H1 (cell line): Measurements from ENCODE around the gene PLEKHG4. TPM values are rescaled to one million over a fixed set of nuclear protein-coding genes. Genes with fewer than 3 reads are reported as not detected.

Experiments used
- ASH2L ChIP-seq: fragments of 200-600, 300-600 bp; sonication (generic); IDR thresholded peaks from one replicate; pipeline ENCODE4 v1.7.1; 2017; ENCODE audit warnings: low read length
- BACH1 ChIP-seq: IDR thresholded peaks from 2 replicates; pipeline ENCODE4 v1.6.1; 2012; ENCODE audit warnings: low read length, improper control_type of control experiment
- BRCA1 ChIP-seq: IDR thresholded peaks from 2 replicates; pipeline ENCODE4 v1.6.1; 2012; ENCODE audit warnings: low read depth, low read length, improper control_type of control experiment
- EGR1 ChIP-seq: IDR thresholded peaks from 2 replicates; pipeline ENCODE4 v1.6.1; 2011; ENCODE audit warnings: low read depth, low read length, borderline replicate concordance
- MAFK ChIP-seq: IDR thresholded peaks from 2 replicates; pipeline ENCODE4 v1.6.1; 2012; ENCODE audit warnings: low read depth, mild to moderate bottlenecking, improper control_type of control experiment, low read length
- POLR2A ChIP-seq, 2 experiments: IDR thresholded peaks; 1 replicate in 1 of 2; 2 replicates in 1 of 2; pipeline ENCODE4 v1.6.1; 2011; ENCODE audit warnings: low read depth in 2 of 2, low read length in 2 of 2, mild to moderate bottlenecking in 2 of 2; ENCODE audit errors: control extremely low read depth in 1 of 2
- RFX5 ChIP-seq: IDR thresholded peaks from 2 replicates; pipeline ENCODE4 v1.6.1; 2011; ENCODE audit warnings: low read depth, low read length, improper control_type of control experiment, borderline replicate concordance
- SRF ChIP-seq: IDR thresholded peaks from 2 replicates; pipeline ENCODE4 v1.6.1; 2011; ENCODE audit warnings: mild to moderate bottlenecking, low read depth, low read length, moderate library complexity
- polyA plus RNA-seq, 7 experiments: library from polyadenylated mRNA; depleted of rRNA in 3 of 7; stranded (reverse) in 5 of 7; unstranded in 2 of 7; fragments of >200 nt in 5 of 7; fragments of 200-250 nt in 2 of 7; gene quantifications; 1 replicate in 5 of 7; 2 replicates in 1 of 7; 4 replicates in 1 of 7; pipeline versions ENCODE4 v1.2.1 to v1.2.3, GENCODE V29; 2011 to 2013; ENCODE audit warnings: missing spikeins in 2 of 7, mixed read lengths in 2 of 7
- total RNA-seq: library from RNA; stranded (reverse); fragmentation: NEBNext Ultra II Directional; extraction: Animal tissue kit (Norgen Biotek cat#: 25700); gene quantifications from 2 replicates; pipeline ENCODE4 v1.2.1, GENCODE V29; 2021
- TF ChIP-seq, protein P1 (sequence below): IDR thresholded peaks from 2 replicates; pipeline ENCODE4 v1.6.1; 2012; ENCODE audit warnings: low read length, inconsistent platforms

The PLEKHG4 gene
- total and polyA plus RNA-seq, 2 of the 8 experiments (the other 6 are each of a cell fraction or from before 2014, with no cell fraction given) = 7.7 to 11.1 TPM

DNA sequence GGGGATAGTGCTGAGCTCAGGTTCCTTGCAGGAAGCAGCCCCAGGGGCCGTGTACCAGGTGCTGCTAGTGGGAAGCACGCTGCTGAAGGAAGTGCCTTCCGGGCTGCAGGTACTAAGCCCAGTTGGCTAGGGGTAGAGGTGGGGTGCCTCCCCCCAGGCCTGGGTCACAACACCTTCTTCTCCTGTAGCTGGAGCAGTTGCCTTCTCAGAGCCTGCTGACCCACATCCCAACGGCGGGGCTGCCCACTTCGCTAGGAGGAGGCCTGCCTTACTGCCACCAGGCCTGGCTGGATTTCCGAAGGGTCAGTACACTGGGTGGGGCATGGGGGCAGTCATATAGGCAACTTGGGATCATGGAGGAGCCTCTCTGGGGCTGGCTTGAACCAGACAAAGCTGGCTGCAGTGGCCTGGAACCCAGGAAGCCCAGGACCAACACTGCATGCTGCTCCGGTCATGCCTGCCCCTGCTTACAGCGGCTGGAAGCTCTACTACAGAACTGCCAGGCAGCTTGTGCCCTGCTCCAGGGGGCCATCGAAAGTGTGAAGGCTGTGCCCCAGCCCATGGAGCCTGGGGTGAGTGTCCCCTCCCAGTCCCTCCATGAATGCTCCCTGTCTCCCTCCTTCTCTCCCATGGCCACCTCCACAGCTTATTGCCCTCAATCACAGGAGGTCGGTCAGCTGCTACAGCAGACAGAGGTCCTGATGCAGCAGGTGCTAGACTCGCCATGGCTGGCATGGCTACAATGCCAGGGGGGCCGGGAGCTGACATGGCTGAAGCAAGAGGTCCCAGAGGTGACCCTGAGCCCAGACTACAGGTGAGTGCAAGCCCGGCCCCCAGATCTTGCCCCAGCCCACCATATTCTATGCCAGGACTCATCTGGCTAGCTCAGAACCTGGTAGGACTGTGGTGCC, 2.5 kb downstream of the PLEKHG4 start (continued):
- no peak for TF ChIP-seq MAFK
- TF ChIP-seq EGR1 = no peak
- TF ChIP-seq SRF = no peak
- TF ChIP-seq POLR2A (IDR thresholded peaks at IDR 0.05; ENCODE audit: control extremely low read depth in 1 of 2, low read depth in 2 of 2, low read length in 2 of 2) = no peak
- TF ChIP-seq BRCA1 = no peak
- no peak for TF ChIP-seq RFX5
- TF ChIP-seq, protein P1, sequence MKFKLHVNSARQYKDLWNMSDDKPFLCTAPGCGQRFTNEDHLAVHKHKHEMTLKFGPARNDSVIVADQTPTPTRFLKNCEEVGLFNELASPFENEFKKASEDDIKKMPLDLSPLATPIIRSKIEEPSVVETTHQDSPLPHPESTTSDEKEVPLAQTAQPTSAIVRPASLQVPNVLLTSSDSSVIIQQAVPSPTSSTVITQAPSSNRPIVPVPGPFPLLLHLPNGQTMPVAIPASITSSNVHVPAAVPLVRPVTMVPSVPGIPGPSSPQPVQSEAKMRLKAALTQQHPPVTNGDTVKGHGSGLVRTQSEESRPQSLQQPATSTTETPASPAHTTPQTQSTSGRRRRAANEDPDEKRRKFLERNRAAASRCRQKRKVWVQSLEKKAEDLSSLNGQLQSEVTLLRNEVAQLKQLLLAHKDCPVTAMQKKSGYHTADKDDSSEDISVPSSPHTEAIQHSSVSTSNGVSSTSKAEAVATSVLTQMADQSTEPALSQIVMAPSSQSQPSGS = no peak
- no peak for TF ChIP-seq BACH1
- TF ChIP-seq ASH2L = no peak
